IMR-90 (cell line): ENCODE data around the gene FOXO3. TPM values are rescaled to one million over a fixed set of nuclear protein-coding genes. Genes with fewer than 3 reads are reported as not detected.

Experiments used
- ATAC-seq: fragments of 200-7000 bp; cut with Tn5 transposase; 2 replicates; pipeline ENCODE4 v1.9.1; 2020; ENCODE audit warnings: low read depth, mild to moderate bottlenecking, moderate library complexity
- BruUV-seq: library from RNA; stranded (reverse); fragments of 400-500 nt; replicated peaks from 2 replicates; lab custom pipeline; 2021; lab: Mats Ljungman, UMichigan
- CTCF ChIA-PET: fragments of 300-600 bp; formaldehyde crosslinking; extraction: SDS; loops from one replicate; lab custom pipeline; 2021; ENCODE audit warnings: antibody characterized with exemption; lab: Yijun Ruan, JAX
- POLR2A ChIA-PET: fragments of 300-600 bp; sonication (Branson Sonifier 250); formaldehyde crosslinking; loops from one replicate; lab custom pipeline; 2022; ENCODE audit warnings: antibody characterized with exemption; ENCODE audit not compliant: unreplicated experiment; lab: Charles Lee
- DNase-seq: peaks from one replicate; pipeline ENCODE4 v3.0.0; 2013
- H2AFZ ChIP-seq: replicated peaks from 2 replicates; pipeline ENCODE3; 2013; ENCODE audit warnings: low read length, mild to moderate bottlenecking; ENCODE audit not compliant: poor library complexity
- H2AK5ac ChIP-seq: 2 replicates; pipeline ENCODE4 v1.6.1; 2013; ENCODE audit warnings: low read depth, low read length, inconsistent platforms
- H2AK9ac ChIP-seq: replicated peaks from 2 replicates; pipeline ENCODE3; 2013; ENCODE audit warnings: mild to moderate bottlenecking, low read depth, low read length, moderate library complexity; ENCODE audit not compliant: poor library complexity
- H2BK120ac ChIP-seq: 2 replicates; pipeline ENCODE4 v1.6.1; 2013; ENCODE audit warnings: low read depth, low read length, inconsistent platforms
- H2BK15ac ChIP-seq: 3 replicates; pipeline ENCODE4 v1.6.1; 2013; ENCODE audit warnings: low read depth, low read length, inconsistent platforms
- H2BK20ac ChIP-seq: 2 replicates; pipeline ENCODE4 v1.6.1; 2013; ENCODE audit warnings: low read depth, mild to moderate bottlenecking, inconsistent platforms, low read length, moderate library complexity
- H2BK5ac ChIP-seq: 2 replicates; pipeline ENCODE4 v1.6.1; 2013; ENCODE audit warnings: mild to moderate bottlenecking, low read depth, low read length, inconsistent platforms; ENCODE audit not compliant: poor library complexity, severe bottlenecking
- H3K14ac ChIP-seq: replicated peaks from 2 replicates; pipeline ENCODE4 v1.6.1; 2013; ENCODE audit warnings: low read depth, low read length, inconsistent platforms
- H3K18ac ChIP-seq: 2 replicates; pipeline ENCODE4 v1.6.1; 2013; ENCODE audit warnings: low read depth, low read length, control low read depth
- H3K23ac ChIP-seq: 2 replicates; pipeline ENCODE4 v1.6.1; 2013; ENCODE audit warnings: low read depth, low read length, inconsistent platforms
- H3K27ac ChIP-seq: 2 replicates; pipeline ENCODE4 v1.5.1; 2013; ENCODE audit warnings: mild to moderate bottlenecking, control low read depth, low read length; ENCODE audit not compliant: insufficient read depth
- H3K27me3 ChIP-seq: 2 replicates; pipeline ENCODE4 v1.6.1; 2013; ENCODE audit warnings: low read length; ENCODE audit not compliant: control insufficient read depth, insufficient read depth
- H3K36me3 ChIP-seq: 2 replicates; pipeline ENCODE4 v1.6.1; 2013; ENCODE audit warnings: low read length, mixed read lengths; ENCODE audit not compliant: control insufficient read depth, insufficient read depth
- H3K4ac ChIP-seq: 2 replicates; pipeline ENCODE4 v1.6.1; 2013; ENCODE audit warnings: low read depth, low read length, inconsistent platforms
- H3K4me1 ChIP-seq: 2 replicates; pipeline ENCODE4 v1.6.1; 2013; ENCODE audit warnings: low read length, mixed read lengths; ENCODE audit not compliant: control insufficient read depth, insufficient read depth
- H3K4me2 ChIP-seq: 2 replicates; pipeline ENCODE4 v1.6.1; 2013; ENCODE audit warnings: low read depth, mild to moderate bottlenecking, control low read depth, low read length, moderate library complexity
- H3K4me3 ChIP-seq: 2 replicates; pipeline ENCODE4 v1.5.1; 2013; ENCODE audit warnings: low read depth, mild to moderate bottlenecking, control low read depth, low read length, moderate library complexity; ENCODE audit not compliant: insufficient read depth
- H3K56ac ChIP-seq: 2 replicates; pipeline ENCODE4 v1.6.1; 2013; ENCODE audit warnings: low read length, inconsistent platforms; ENCODE audit not compliant: insufficient read depth; ENCODE audit errors: extremely low read depth
- H3K79me1 ChIP-seq, 2 experiments: 2 replicates each; pipeline ENCODE4 v1.6.1; 2013; ENCODE audit warnings: low read length in 2 of 2, inconsistent platforms in 1 of 2, low read depth in 1 of 2
- H3K9ac ChIP-seq: 2 replicates; pipeline ENCODE4 v1.6.1; 2013; ENCODE audit warnings: low read depth, low read length, control low read depth
- H3K9me1 ChIP-seq: 2 replicates; pipeline ENCODE4 v1.6.1; 2013; ENCODE audit warnings: low read length, inconsistent platforms; ENCODE audit not compliant: insufficient read depth
- H3K9me3 ChIP-seq: 2 replicates; pipeline ENCODE4 v1.6.1; 2013; ENCODE audit warnings: low read length; ENCODE audit not compliant: control insufficient read depth, insufficient read depth
- H4K20me1 ChIP-seq: 2 replicates; pipeline ENCODE4 v1.6.1; 2013; ENCODE audit warnings: low read length, inconsistent platforms; ENCODE audit not compliant: insufficient read depth
- H4K5ac ChIP-seq: 2 replicates; pipeline ENCODE4 v1.6.1; 2013; ENCODE audit warnings: mild to moderate bottlenecking, low read depth, low read length, control low read depth
- H4K8ac ChIP-seq, 2 experiments: 2 replicates each; pipeline ENCODE4 v1.6.1; 2013; ENCODE audit warnings: low read depth in 2 of 2, low read length in 2 of 2, control low read depth in 1 of 2, inconsistent platforms in 1 of 2
- H4K91ac ChIP-seq: 2 replicates; pipeline ENCODE4 v1.6.1; 2013; ENCODE audit warnings: low read depth, low read length, inconsistent platforms; ENCODE audit not compliant: insufficient read depth
- CHD1 ChIP-seq: IDR thresholded peaks from 2 replicates; pipeline ENCODE4 v1.6.1; 2012; ENCODE audit warnings: low read depth, low read length, improper control_type of control experiment
- FOS ChIP-seq: fragments of 150-350 bp; IDR thresholded peaks from 2 replicates; pipeline ENCODE4 v1.6.1; 2016; ENCODE audit warnings: low read depth, low read length
- MAFK ChIP-seq: IDR thresholded peaks from 2 replicates; pipeline ENCODE4 v1.6.1; 2012; ENCODE audit warnings: low read depth, low read length, improper control_type of control experiment
- MXI1 ChIP-seq: IDR thresholded peaks from 2 replicates; pipeline ENCODE4 v1.6.1; 2012; ENCODE audit warnings: low read depth, mild to moderate bottlenecking, low read length, moderate library complexity, borderline replicate concordance
- RFX5 ChIP-seq: IDR thresholded peaks from 2 replicates; pipeline ENCODE4 v1.8.0; 2012; ENCODE audit warnings: low read depth, mild to moderate bottlenecking, low read length, moderate library complexity
- WGBS, 2 experiments: methylation state at CpG; one replicate each; pipeline versions ENCODE4 v1.1.5 to v1.1.7; 2013; ENCODE audit warnings: missing lambda C conversion rate in 2 of 2; ENCODE audit not compliant: insufficient read length in 1 of 2; ENCODE audit errors: extremely low coverage in 2 of 2; 5-methylcytosine and 5-hydroxymethylcytosine counted together
- dilution Hi-C: fragments of 300-500 bp; cut with HindIII; formaldehyde crosslinking; loops from one replicate; pipeline ENCODE4 v1.14.3; 2018; ENCODE audit warnings: low sequenced_read_pairs; ENCODE audit not compliant: unreplicated experiment
- in situ Hi-C: fragments of 300-500 bp; cut with MboI; formaldehyde crosslinking; loops from 3 replicates; pipeline ENCODE4 v1.14.3; 2019; ENCODE audit warnings: low sequenced_read_pairs, inconsistent platforms, mixed read lengths
- intact Hi-C: fragments of 100-400 bp; cut with micrococcal nuclease; formaldehyde crosslinking; loops from 2 replicates; pipeline ENCODE4 v1.10.0; 2022
- polyA plus RNA-seq, 3 experiments: library from polyadenylated mRNA; depleted of rRNA; stranded (reverse); fragments of >200 nt; gene quantifications; 2 replicates each; pipeline ENCODE4 v1.2.3, GENCODE V29; 2012; ENCODE audit warnings: low replicate concordance in 1 of 3
- total RNA-seq: library from RNA; depleted of rRNA; stranded (reverse); fragments of >200 nt; gene quantifications from 2 replicates; pipeline ENCODE4 v1.2.3, GENCODE V29; 2012
- TF ChIP-seq, protein P1 (sequence below): fragments of 150-350 bp; IDR thresholded peaks from 2 replicates; pipeline ENCODE4 v1.6.1; 2016; ENCODE audit warnings: low read depth, mild to moderate bottlenecking, low read length, moderate library complexity, borderline replicate concordance

FOXO3 gene
- total and polyA plus RNA-seq, 2 of the 4 experiments (the other 2 are of a cell fraction): 17.5 to 38.7 TPM

GRCh38 chr6:108584323-108584722 lies 23.6 kb downstream of the FOXO3 start:
- Histone ChIP-seq H2BK20ac (no peak overlapping the region), H2BK120ac (no peak overlapping the region), H4K20me1 (peaks cover 91% of the 10 kb centered on the region), H3K4me3 (no peak overlapping the region), H3K9me3 (no peaks in the 10 kb centered on the region), H2AK5ac (no peak overlapping the region), H3K4me2 (no peak overlapping the region), H3K18ac (no peak overlapping the region), H2BK5ac (no peak overlapping the region), H3K36me3 (no peaks in the 10 kb centered on the region), H3K27me3 (no peaks in the 10 kb centered on the region), H4K5ac (no peak overlapping the region), H3K27ac (no peak overlapping the region), H3K4me1 (peaks cover 49% of the 10 kb centered on the region), H4K8ac (no peak overlapping the region), H3K79me1 (peaks cover 28 to 83% of the 10 kb centered on the region in 2 experiments), H3K14ac (0 out of 2 replicates have a peak overlapping the region, but pooled peaks have one; percentile 35), H3K9ac (no peak overlapping the region), H2BK15ac (no peak overlapping the region), H4K91ac (no peak overlapping the region), H2AFZ (no peak overlapping the region), H3K4ac (no peak overlapping the region), H2AK9ac (no peak overlapping the region), H3K23ac (peak overlapping the region; percentile 24; the same call in 1 of the 2 replicates), H3K9me1 (peaks cover 49% of the 10 kb centered on the region), H3K56ac (no peak overlapping the region)
- ATAC-seq (no peak), DNase-seq (no peak)
- dilution Hi-C loops (no loop called here), intact Hi-C loops (no loop called here), in situ Hi-C loops (no loop called here)
- TF ChIP-seq, protein P1, sequence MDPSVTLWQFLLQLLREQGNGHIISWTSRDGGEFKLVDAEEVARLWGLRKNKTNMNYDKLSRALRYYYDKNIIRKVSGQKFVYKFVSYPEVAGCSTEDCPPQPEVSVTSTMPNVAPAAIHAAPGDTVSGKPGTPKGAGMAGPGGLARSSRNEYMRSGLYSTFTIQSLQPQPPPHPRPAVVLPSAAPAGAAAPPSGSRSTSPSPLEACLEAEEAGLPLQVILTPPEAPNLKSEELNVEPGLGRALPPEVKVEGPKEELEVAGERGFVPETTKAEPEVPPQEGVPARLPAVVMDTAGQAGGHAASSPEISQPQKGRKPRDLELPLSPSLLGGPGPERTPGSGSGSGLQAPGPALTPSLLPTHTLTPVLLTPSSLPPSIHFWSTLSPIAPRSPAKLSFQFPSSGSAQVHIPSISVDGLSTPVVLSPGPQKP: no peak
- TF ChIP-seq MXI1: no peak
- TF ChIP-seq CHD1: no peak
- TF ChIP-seq FOS: no peak
- no peak for TF ChIP-seq MAFK
- no peak for TF ChIP-seq RFX5
- no TSS peak for BruUV-seq
- ChIA-PET POLR2A (no interaction called here), CTCF (no interaction called here)
- WGBS, 2 experiments: 86% methylated on average over 3 of the region's 5 CpGs; no CpG with 5 or more reads in 1 of the 2 experiments
